HCT116 (cell line): ENCODE results near the gene TMEM11.

ENCODE experiments used
- JUND ChIP-seq: IDR thresholded peaks from 2 replicates; pipeline ENCODE4 v1.6.1; 2012
- POLR2A ChIP-seq: IDR thresholded peaks from 2 replicates; pipeline ENCODE4 v1.7.0; 2011; ENCODE audit warnings: borderline replicate concordance; ENCODE audit not compliant: insufficient read depth, insufficient read length; ENCODE audit errors: extremely low read depth
- RAD21 ChIP-seq: IDR thresholded peaks from 2 replicates; pipeline ENCODE4 v1.6.1; 2012; ENCODE audit warnings: low read depth, mild to moderate bottlenecking
- SRF ChIP-seq: IDR thresholded peaks from 2 replicates; pipeline ENCODE4 v1.6.1; 2012; ENCODE audit warnings: low read depth
- TF ChIP-seq, protein P1 (sequence below), 3 experiments: fragments of 200-600 bp in 1 of 3; sonication (generic) in 1 of 3; IDR thresholded peaks in 2 of 3; conservative IDR thresholded peaks in 1 of 3; 2 replicates each; pipeline ENCODE4 v1.5.1; 2012 to 2017; ENCODE audit warnings: low read depth in 2 of 3, low read length in 2 of 3, antibody characterized with exemption in 1 of 3, borderline replicate concordance in 1 of 3, control low read depth in 1 of 3, mild to moderate bottlenecking in 1 of 3, mixed read lengths in 1 of 3, mixed run types in 1 of 3, moderate library complexity in 1 of 3; ENCODE audit not compliant: insufficient read depth in 1 of 3
- TF ChIP-seq, protein P2 (sequence below): IDR thresholded peaks from 2 replicates; pipeline ENCODE4 v1.6.1; 2012; ENCODE audit warnings: low read depth

GRCh38 chr17:21214777-21215541 is 998 bp upstream of the TMEM11 start:
- TF ChIP-seq, protein P1, sequence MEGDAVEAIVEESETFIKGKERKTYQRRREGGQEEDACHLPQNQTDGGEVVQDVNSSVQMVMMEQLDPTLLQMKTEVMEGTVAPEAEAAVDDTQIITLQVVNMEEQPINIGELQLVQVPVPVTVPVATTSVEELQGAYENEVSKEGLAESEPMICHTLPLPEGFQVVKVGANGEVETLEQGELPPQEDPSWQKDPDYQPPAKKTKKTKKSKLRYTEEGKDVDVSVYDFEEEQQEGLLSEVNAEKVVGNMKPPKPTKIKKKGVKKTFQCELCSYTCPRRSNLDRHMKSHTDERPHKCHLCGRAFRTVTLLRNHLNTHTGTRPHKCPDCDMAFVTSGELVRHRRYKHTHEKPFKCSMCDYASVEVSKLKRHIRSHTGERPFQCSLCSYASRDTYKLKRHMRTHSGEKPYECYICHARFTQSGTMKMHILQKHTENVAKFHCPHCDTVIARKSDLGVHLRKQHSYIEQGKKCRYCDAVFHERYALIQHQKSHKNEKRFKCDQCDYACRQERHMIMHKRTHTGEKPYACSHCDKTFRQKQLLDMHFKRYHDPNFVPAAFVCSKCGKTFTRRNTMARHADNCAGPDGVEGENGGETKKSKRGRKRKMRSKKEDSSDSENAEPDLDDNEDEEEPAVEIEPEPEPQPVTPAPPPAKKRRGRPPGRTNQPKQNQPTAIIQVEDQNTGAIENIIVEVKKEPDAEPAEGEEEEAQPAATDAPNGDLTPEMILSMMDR (IDR thresholded peaks at IDR 0.05 in 2 of 3, conservative IDR thresholded peaks at IDR 0.05 in 1 of 3; ENCODE audit: borderline replicate concordance in 1 of 3, insufficient read depth in 1 of 3, low read depth in 2 of 3, low read length in 2 of 3): no peak
- no peak for TF ChIP-seq SRF
- TF ChIP-seq POLR2A: no peak
- no peak for TF ChIP-seq RAD21
- TF ChIP-seq JUND: no peak
- TF ChIP-seq, protein P2, sequence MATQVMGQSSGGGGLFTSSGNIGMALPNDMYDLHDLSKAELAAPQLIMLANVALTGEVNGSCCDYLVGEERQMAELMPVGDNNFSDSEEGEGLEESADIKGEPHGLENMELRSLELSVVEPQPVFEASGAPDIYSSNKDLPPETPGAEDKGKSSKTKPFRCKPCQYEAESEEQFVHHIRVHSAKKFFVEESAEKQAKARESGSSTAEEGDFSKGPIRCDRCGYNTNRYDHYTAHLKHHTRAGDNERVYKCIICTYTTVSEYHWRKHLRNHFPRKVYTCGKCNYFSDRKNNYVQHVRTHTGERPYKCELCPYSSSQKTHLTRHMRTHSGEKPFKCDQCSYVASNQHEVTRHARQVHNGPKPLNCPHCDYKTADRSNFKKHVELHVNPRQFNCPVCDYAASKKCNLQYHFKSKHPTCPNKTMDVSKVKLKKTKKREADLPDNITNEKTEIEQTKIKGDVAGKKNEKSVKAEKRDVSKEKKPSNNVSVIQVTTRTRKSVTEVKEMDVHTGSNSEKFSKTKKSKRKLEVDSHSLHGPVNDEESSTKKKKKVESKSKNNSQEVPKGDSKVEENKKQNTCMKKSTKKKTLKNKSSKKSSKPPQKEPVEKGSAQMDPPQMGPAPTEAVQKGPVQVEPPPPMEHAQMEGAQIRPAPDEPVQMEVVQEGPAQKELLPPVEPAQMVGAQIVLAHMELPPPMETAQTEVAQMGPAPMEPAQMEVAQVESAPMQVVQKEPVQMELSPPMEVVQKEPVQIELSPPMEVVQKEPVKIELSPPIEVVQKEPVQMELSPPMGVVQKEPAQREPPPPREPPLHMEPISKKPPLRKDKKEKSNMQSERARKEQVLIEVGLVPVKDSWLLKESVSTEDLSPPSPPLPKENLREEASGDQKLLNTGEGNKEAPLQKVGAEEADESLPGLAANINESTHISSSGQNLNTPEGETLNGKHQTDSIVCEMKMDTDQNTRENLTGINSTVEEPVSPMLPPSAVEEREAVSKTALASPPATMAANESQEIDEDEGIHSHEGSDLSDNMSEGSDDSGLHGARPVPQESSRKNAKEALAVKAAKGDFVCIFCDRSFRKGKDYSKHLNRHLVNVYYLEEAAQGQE: no peak
